ENCODE results near the gene FAM98C. TPM values are rescaled to one million over a fixed set of nuclear protein-coding genes. Genes with fewer than 3 reads are reported as not detected.

FAM98C gene
- 10 to 100 TPM in 3 of 4 donors, 1 to 10 TPM in 1; 4.1 to 24.7 (median 20.1) TPM for total RNA-seq

DNA sequence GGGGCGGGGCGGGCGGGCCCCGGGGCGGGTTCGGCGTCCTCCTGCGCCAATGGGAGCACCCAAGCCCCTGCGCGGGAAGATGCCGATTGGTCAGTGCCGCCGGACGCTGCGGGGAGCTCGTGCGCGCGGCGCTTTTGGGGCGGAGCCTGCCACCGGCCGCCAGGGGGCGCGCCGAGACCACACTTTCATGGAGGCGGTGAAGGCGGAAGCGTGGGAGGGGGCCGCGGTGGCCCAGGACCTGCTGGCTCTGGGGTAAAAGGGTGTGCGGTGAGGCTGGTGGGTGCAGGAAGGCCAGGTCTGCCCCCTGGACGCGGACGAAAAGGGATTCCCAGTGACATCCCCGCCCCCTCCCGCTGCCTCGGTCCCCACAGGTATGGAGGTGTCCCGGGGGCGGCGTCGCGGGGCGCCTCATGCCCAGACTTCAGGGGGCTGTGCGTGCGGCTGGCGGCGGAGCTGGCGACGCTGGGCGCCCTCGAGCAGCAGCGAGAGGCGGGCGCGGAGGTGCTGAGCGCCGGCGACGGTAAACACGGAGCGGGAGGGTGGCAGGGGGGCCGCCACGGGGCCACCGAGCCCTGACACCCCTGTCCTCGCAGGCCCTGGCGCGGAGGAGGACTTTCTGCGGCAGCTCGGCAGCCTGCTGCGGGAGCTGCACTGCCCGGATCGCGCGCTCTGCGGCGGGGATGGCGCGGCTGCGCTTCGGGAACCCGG is at the start of gene FAM98C:
Gene FAM98C (plus strand): TSS at position 127 of the 708 bp plus-strand sequence. CDS start 61 bp downstream, at position 188.
- TF ChIP-seq, protein P1, sequence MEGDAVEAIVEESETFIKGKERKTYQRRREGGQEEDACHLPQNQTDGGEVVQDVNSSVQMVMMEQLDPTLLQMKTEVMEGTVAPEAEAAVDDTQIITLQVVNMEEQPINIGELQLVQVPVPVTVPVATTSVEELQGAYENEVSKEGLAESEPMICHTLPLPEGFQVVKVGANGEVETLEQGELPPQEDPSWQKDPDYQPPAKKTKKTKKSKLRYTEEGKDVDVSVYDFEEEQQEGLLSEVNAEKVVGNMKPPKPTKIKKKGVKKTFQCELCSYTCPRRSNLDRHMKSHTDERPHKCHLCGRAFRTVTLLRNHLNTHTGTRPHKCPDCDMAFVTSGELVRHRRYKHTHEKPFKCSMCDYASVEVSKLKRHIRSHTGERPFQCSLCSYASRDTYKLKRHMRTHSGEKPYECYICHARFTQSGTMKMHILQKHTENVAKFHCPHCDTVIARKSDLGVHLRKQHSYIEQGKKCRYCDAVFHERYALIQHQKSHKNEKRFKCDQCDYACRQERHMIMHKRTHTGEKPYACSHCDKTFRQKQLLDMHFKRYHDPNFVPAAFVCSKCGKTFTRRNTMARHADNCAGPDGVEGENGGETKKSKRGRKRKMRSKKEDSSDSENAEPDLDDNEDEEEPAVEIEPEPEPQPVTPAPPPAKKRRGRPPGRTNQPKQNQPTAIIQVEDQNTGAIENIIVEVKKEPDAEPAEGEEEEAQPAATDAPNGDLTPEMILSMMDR (IDR thresholded peaks at IDR 0.05; ENCODE audit: low read depth): no peak

DNA sequence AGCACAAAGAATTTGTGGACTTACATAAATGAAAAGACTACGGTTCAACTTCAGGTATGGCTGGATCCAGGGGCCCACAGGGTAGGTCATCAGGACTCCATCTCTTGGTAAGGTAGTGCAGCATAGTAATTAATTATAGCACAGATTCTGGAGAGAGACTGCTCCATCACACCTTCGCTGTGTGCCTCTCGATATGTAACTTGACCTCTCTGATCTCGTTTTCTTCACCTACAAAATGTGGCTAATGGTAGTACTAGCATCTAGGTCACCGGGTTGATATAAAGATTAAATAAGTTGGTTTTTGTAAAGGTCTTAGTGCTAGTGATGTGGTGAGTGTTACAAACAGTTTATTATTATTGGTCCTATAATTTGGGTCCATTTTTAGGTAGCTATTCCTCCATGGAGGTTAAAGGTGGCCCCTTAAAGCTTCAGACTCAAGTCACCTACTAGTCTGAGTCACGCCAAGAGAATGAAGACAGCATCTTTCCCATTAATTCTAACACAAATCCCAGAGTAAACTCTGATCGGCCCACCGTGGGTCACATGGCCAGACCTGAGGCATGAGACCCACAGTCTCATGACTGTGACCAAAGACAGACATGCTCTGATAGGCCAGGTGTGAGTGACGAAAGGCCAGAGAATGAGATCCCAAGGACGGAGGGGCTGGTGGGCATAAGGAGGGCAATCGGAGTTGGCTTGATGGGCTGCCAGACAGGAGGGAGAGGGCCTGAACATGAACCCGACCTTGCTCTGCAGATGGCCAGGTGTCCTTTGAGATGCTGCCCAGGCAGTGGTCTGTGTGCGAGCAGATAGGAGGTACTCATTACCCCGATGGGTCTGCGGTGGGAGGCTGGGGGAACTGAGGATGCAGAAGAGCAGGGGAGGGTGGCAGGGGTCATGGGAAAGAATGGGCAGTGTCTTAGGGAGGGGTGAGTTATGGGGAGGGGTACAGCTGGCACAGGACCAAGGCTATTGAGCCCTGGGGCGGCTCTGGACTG is 46.9 kb upstream of the FAM98C start:
- TF ChIP-seq, protein P1 (IDR thresholded peaks at IDR 0.05; ENCODE audit: low read depth): no peak

DNA sequence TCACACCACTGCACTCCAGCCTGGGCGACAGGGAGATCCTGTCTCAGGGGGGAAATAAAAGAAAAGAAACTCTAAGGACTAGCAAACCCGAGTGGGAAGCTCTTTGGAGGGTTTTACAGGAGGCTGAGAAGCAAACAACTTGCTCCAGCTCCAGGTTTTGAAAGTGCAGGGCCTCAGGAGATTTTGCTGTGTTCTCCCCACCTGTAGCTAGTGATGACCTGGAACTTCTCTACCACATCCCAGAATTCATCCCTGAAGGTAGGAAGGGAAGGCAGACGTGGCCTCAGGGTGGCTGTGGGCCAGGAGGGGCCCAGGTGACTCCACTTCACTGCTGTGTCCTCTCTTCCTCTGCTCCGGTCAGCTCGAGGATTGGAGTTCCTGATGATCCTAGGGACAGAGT is 44.8 kb upstream of the FAM98C start:
- TF ChIP-seq, protein P1 (IDR thresholded peaks at IDR 0.05; ENCODE audit: low read depth): no peak

DNA sequence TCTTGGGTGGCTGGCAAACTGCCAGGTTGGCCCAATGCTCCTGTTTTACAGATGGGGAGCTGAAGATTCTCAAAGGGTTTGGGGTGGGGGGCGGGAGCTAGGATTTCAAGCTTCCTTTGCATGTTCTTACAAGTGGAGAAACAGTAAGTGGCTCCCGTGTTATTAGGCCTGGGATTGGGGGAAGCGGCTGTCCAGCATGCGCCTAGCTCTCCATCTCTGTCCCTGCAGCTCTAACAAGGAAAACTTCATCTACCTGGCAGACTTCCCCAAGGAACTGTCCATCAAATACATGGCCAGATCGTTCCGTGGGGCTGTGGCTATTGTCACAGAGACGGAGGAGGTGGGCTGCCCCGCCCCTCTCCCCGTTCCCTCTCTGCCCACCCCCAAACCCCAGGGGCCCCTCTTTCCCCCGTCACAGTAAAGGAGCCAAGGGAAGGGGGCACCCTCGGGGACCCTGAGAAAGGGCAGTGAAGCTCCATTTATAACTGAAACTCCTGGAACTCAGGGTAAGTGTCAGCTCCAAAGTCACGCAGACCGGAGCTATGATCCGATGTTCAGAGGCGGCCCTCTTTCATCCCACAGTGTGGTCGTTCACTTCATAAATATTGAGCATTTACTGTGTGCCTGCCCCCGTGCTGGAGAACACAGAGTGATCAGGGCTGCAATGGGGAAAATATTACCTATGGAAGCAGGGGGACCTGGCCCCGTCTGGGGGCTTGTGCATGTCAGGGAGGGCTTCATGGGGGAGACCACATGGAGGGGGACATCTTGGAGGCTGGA is 43.5 kb upstream of the FAM98C start:
- TF ChIP-seq, protein P1 (IDR thresholded peaks at IDR 0.05; ENCODE audit: low read depth): no peak

DNA sequence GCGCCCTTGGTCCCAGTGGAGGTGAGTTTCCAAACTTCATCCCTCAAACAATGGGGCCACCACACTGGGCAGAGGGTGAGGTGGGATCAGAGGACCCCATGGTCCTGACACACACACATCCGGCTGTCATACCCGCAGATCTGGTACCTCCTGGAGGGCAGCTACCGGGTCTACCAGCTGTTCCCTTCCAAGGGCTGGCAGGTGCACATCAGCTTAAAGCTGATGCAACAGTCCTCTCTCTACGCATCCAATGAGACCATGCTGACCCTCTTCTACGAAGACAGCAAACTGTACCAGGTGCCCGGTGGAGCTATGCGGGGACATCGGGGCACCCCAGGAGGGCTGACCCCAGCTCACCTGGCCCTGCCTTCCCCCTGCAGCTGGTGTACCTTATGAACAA is 42.5 kb upstream of the FAM98C start:
- TF ChIP-seq, protein P1 (IDR thresholded peaks at IDR 0.05; ENCODE audit: low read depth): no peak

DNA sequence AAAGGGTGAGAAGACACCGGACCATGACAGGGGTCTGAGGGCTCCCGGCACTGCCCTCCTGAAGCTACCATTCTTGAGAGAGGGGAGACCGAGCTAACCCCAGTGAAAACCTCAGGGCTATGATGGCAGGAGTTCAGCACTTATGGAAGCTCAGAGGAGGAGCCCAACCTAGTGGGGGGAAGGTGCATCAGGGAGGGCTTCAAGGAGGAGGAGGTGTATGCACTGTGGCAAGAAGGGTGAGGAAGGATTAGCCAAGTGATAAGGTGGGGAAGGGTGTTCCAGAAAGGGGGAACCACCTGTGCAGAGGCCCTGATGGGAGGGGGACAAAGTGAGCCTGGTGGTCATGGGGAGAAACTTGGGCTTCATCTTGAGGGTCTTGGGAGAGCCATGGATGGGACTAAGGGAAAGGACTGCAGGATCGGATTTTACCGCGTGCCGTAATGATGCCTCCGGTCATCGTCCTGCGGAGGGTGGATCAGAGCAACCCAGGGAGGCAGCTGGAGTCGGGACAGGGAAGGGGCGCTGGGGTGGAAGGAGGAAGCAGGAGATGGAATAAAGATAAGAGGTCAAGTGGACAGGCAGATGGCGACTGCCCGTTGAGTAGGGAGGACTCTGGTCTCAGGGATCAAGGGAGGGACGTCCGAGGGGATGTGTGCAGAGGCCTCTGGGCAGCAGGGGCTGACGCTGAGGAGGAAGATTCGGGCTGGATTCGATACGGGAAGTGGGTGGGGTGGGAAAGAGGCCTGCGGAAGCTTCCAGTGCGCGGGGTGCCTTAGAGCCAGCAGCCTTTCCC is 41.9 kb upstream of the FAM98C start:
- TF ChIP-seq, protein P1 (IDR thresholded peaks at IDR 0.05; ENCODE audit: low read depth): no peak

All from subcutaneous adipose tissue (tissue), 4 donors.